Measurements from ENCODE around the gene GABBR2.

The GABBR2 gene

DNA sequence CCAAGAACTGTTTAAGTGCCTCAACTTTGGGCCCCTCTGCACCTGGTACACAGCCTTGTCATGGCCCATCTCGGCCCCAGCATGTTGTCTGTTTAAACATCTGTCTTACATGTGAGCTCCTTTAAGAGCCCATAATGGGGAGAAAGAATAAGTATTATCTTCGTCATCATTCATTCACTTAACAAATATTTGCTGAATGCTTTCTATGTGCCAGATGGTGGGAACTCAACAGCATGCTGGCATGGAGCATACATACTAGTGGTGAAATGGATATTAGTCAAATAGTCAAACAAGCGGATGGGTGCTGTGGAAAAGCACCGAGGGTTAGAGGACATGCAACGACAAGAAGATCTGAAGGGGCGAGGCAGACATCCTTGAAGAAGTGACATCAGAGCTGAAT lies 54.5 kb downstream of the GABBR2 start:
- TF ChIP-seq CTCF (conservative IDR thresholded peaks at IDR 0.05; ENCODE audit: control insufficient read depth, insufficient read depth, low read depth, low read length) = no peak
- DNase-seq (ENCODE audit: low read depth) = peak; percentile 89
- no peak overlapping the region for H3K4me3 ChIP-seq (ENCODE audit: control insufficient read depth, low read depth, low read length)

GRCh38 chr9:98652741-98653140 lies 56.0 kb downstream of the GABBR2 start:
- TF ChIP-seq CTCF (conservative IDR thresholded peaks at IDR 0.05; ENCODE audit: control insufficient read depth, insufficient read depth, low read depth, low read length) = no peak
- no peak overlapping the region for H3K4me3 ChIP-seq (ENCODE audit: control insufficient read depth, low read depth, low read length)
- peak; percentile 38 for DNase-seq (ENCODE audit: low read depth)

DNA sequence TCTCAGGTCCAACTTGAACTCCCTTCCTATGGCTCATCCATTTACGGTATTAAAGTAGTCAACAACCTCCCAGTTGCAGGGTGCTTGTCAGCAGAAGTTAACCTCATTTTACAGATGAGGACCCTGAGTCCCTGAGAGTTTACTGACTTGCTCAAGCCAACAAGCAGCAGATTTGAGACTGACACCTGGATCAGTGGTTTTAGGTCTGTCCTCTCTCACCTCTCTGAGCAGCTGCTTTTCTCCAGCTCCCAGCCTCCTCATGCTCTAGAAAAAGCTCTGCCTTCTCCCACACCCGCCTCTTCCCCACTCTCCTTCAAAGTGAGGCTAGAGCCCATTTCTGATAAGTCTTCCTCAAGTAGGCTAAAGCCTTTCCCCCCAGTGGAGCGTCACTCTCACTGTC lies 56.4 kb downstream of the GABBR2 start:
- no peak overlapping the region for H3K4me3 ChIP-seq (ENCODE audit: control insufficient read depth, low read depth, low read length)
- no peak for DNase-seq (ENCODE audit: low read depth)
- no peak for TF ChIP-seq CTCF (conservative IDR thresholded peaks at IDR 0.05; ENCODE audit: control insufficient read depth, insufficient read depth, low read depth, low read length)

- DNase-seq (ENCODE audit: low read depth) = no peak
- H3K4me3 ChIP-seq (ENCODE audit: control insufficient read depth, low read depth, low read length) = no peak overlapping the region
- no peak for TF ChIP-seq CTCF (conservative IDR thresholded peaks at IDR 0.05; ENCODE audit: control insufficient read depth, insufficient read depth, low read depth, low read length)
These were observed 61.5 kb downstream of the GABBR2 start for GRCh38 chr9:98647236-98647635.

- no peak for TF ChIP-seq CTCF (conservative IDR thresholded peaks at IDR 0.05; ENCODE audit: control insufficient read depth, insufficient read depth, low read depth, low read length)
- peak; percentile 26 for DNase-seq (ENCODE audit: low read depth)
- H3K4me3 ChIP-seq (ENCODE audit: control insufficient read depth, low read depth, low read length) = no peak overlapping the region
These were observed 64.7 kb downstream of the GABBR2 start for GRCh38 chr9:98644011-98644410.

DNA sequence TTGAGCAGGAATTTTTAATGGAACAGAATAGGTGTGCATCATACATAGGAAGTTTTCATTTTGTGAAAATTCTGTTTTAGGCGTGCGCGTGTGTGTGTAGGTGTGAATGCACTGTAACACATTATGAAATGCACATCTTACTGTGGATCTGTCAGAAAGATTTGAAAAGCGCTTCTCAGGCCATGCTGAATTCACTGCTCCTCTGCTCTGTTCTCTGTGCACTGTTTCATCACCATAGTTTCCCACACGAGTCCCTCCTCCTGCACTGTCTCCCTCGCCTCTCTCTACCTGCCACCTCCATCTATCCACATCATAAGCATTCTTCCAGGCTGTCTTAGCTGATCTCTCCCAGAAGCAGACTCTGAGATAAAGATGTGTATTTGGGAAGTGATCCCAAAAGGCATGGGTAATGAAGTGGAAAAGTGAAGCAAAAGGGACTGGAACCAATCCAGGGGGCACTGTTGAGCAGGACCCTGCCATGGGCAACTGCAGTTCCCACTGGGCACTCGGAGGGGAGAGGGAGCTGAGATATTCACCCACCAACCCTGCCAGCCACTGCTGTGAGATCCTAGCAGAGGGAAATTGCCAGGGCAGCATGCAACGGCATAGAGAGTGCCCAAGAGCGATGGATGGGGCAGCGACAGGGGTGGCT lies 65.9 kb downstream of the GABBR2 start:
- TF ChIP-seq CTCF (conservative IDR thresholded peaks at IDR 0.05; ENCODE audit: control insufficient read depth, insufficient read depth, low read depth, low read length) = no peak
- no peak overlapping the region for H3K4me3 ChIP-seq (ENCODE audit: control insufficient read depth, low read depth, low read length)
- DNase-seq (ENCODE audit: low read depth) = no peak

- TF ChIP-seq CTCF (conservative IDR thresholded peaks at IDR 0.05; ENCODE audit: control insufficient read depth, insufficient read depth, low read depth, low read length) = no peak
- DNase-seq (ENCODE audit: low read depth) = no peak
- H3K4me3 ChIP-seq (ENCODE audit: control insufficient read depth, low read depth, low read length) = no peak overlapping the region
These were observed 67.0 kb downstream of the GABBR2 start for GRCh38 chr9:98641695-98642094.

Measured in fibroblast of mammary gland (primary cell).